ENCODE data around the gene PEMT. TPM values are rescaled to one million over a fixed set of nuclear protein-coding genes. Genes with fewer than 3 reads are reported as not detected.

PEMT gene
- total RNA-seq, 1 experiment from 2014 or later: 25.6 TPM

GRCh38 chr17:17538417-17539391, 52.8 kb downstream of the PEMT start:
- intact Hi-C loops (cut with micrococcal nuclease; ENCODE audit: unreplicated experiment): no loop called here
- H3K27ac Mint-ChIP-seq (ENCODE audit: unreplicated experiment): no peak overlapping the region
- no peaks in the 10 kb centered on the region for H3K4me1 Mint-ChIP-seq (ENCODE audit: low read depth, unreplicated experiment)
- H3K36me3 Mint-ChIP-seq (ENCODE audit: insufficient read depth, unreplicated experiment): no peaks in the 10 kb centered on the region
- DNase-seq: peak; percentile 65
- H3K27me3 Mint-ChIP-seq (ENCODE audit: unreplicated experiment): no peaks in the 10 kb centered on the region
- H3K4me3 Mint-ChIP-seq (ENCODE audit: low read depth, unreplicated experiment): no peak overlapping the region
- BruUV-seq (replicated peaks): no TSS peak
- H3K9me3 Mint-ChIP-seq (ENCODE audit: low read depth, unreplicated experiment): no peaks in the 10 kb centered on the region
- no peak for TF ChIP-seq CTCF (IDR thresholded peaks at IDR 0.05; ENCODE audit: unreplicated experiment)
- CTCF ChIA-PET: interaction anchor here (1.0 to 1.3 kb wide), 5 partner anchors 10 to 75 kb away, joined by 3 to 9 read pairs (median 4); partner anchors contain the start of gene RASD1

- H3K36me3 Mint-ChIP-seq (ENCODE audit: insufficient read depth, unreplicated experiment): no peaks in the 10 kb centered on the region
- H3K27me3 Mint-ChIP-seq (ENCODE audit: unreplicated experiment): no peaks in the 10 kb centered on the region
- TF ChIP-seq CTCF (IDR thresholded peaks at IDR 0.05; ENCODE audit: unreplicated experiment): no peak
- DNase-seq: no peak
- intact Hi-C loops (cut with micrococcal nuclease; ENCODE audit: unreplicated experiment): no loop called here
- BruUV-seq (replicated peaks): no TSS peak
- no peaks in the 10 kb centered on the region for H3K4me1 Mint-ChIP-seq (ENCODE audit: low read depth, unreplicated experiment)
- CTCF ChIA-PET: interaction anchor here (1.3 kb wide), 1 partner anchor 30 kb away, joined by 4 read pairs; no protein-coding TSS in a partner anchor
- H3K27ac Mint-ChIP-seq (ENCODE audit: unreplicated experiment): no peak overlapping the region
- no peak overlapping the region for H3K4me3 Mint-ChIP-seq (ENCODE audit: low read depth, unreplicated experiment)
- H3K9me3 Mint-ChIP-seq (ENCODE audit: low read depth, unreplicated experiment): no peaks in the 10 kb centered on the region
These were observed 54.0 kb downstream of the PEMT start for GRCh38 chr17:17537311-17538099.

- no peaks in the 10 kb centered on the region for H3K4me1 Mint-ChIP-seq (ENCODE audit: low read depth, unreplicated experiment)
- no peaks in the 10 kb centered on the region for H3K36me3 Mint-ChIP-seq (ENCODE audit: insufficient read depth, unreplicated experiment)
- CTCF ChIA-PET: no interaction called here
- no peak overlapping the region for H3K4me3 Mint-ChIP-seq (ENCODE audit: low read depth, unreplicated experiment)
- no peak for TF ChIP-seq CTCF (IDR thresholded peaks at IDR 0.05; ENCODE audit: unreplicated experiment)
- H3K9me3 Mint-ChIP-seq (ENCODE audit: low read depth, unreplicated experiment): no peaks in the 10 kb centered on the region
- BruUV-seq (replicated peaks): no TSS peak
- no peaks in the 10 kb centered on the region for H3K27me3 Mint-ChIP-seq (ENCODE audit: unreplicated experiment)
- intact Hi-C loops (cut with micrococcal nuclease; ENCODE audit: unreplicated experiment): no loop called here
- no peak for DNase-seq
- no peak overlapping the region for H3K27ac Mint-ChIP-seq (ENCODE audit: unreplicated experiment)
These were observed 54.8 kb downstream of the PEMT start for GRCh38 chr17:17536702-17537101.

GRCh38 chr17:17535957-17536356, 55.6 kb downstream of the PEMT start:
- no peaks in the 10 kb centered on the region for H3K9me3 Mint-ChIP-seq (ENCODE audit: low read depth, unreplicated experiment)
- CTCF ChIA-PET: no interaction called here
- H3K27ac Mint-ChIP-seq (ENCODE audit: unreplicated experiment): no peak overlapping the region
- intact Hi-C loops (cut with micrococcal nuclease; ENCODE audit: unreplicated experiment): no loop called here
- no peak for DNase-seq
- H3K4me3 Mint-ChIP-seq (ENCODE audit: low read depth, unreplicated experiment): no peak overlapping the region
- TF ChIP-seq CTCF (IDR thresholded peaks at IDR 0.05; ENCODE audit: unreplicated experiment): no peak
- no TSS peak for BruUV-seq (replicated peaks)
- no peaks in the 10 kb centered on the region for H3K4me1 Mint-ChIP-seq (ENCODE audit: low read depth, unreplicated experiment)
- H3K27me3 Mint-ChIP-seq (ENCODE audit: unreplicated experiment): no peaks in the 10 kb centered on the region
- no peaks in the 10 kb centered on the region for H3K36me3 Mint-ChIP-seq (ENCODE audit: insufficient read depth, unreplicated experiment)

All from Calu3 (cell line).